K562 (cell line): ENCODE measurements around the gene NTF4. TPM values are rescaled to one million over a fixed set of nuclear protein-coding genes. Genes with fewer than 3 reads are reported as not detected.

Experiments used
- BMI1 ChIP-seq: fragments of 150-350 bp; IDR thresholded peaks from 2 replicates; pipeline ENCODE4 v1.6.1; 2014; ENCODE audit warnings: low read length
- FOXJ2 ChIP-seq: fragments of 200-800 bp; sonication (Bioruptor generic); IDR thresholded peaks from 2 replicates; pipeline ENCODE4 v1.6.1; 2016; ENCODE audit warnings: missing genetic modification characterization, missing compliant biosample characterization
- GABPB1 ChIP-seq: sonication (generic); formaldehyde crosslinking; IDR thresholded peaks from 2 replicates; pipeline ENCODE4 v1.8.0; 2022; ENCODE audit warnings: mild to moderate bottlenecking, missing genetic modification reagents
- GMEB1 ChIP-seq: fragments of 250-450 bp; sonication (Bioruptor Pico); IDR thresholded peaks from 2 replicates; pipeline ENCODE4 v1.4.0; 2020; ENCODE audit warnings: mild to moderate bottlenecking
- HEY1 ChIP-seq: fragments of 250-450 bp; sonication (Bioruptor Pico); IDR thresholded peaks from 2 replicates; pipeline ENCODE4 v1.5.0; 2020; ENCODE audit warnings: mild to moderate bottlenecking, moderate library complexity, borderline replicate concordance
- MXI1 ChIP-seq: IDR thresholded peaks from 2 replicates; pipeline ENCODE4 v1.6.1; 2011; ENCODE audit warnings: low read depth, mild to moderate bottlenecking, improper control_type of control experiment, low read length
- NCOA2 ChIP-seq, 2 experiments: fragments of 450-650 bp; IDR thresholded peaks; 2 replicates each; pipeline ENCODE4 v1.6.1; 2018; ENCODE audit warnings: mild to moderate bottlenecking in 2 of 2, moderate library complexity in 1 of 2; ENCODE audit not compliant: partially characterized antibody in 2 of 2
- NFXL1 ChIP-seq: fragments of 450-650 bp; formaldehyde crosslinking; IDR thresholded peaks from 2 replicates; pipeline ENCODE4 v1.4.0; 2021; ENCODE audit warnings: mild to moderate bottlenecking
- PHB ChIP-seq: fragments of 250-450 bp; sonication (Bioruptor Pico); IDR thresholded peaks from 2 replicates; pipeline ENCODE4 v1.5.0; 2021
- PHF8 ChIP-seq: fragments of 200-600 bp; sonication (generic); IDR thresholded peaks from 2 replicates; pipeline ENCODE4 v1.6.1; 2012; ENCODE audit warnings: mixed run types, mild to moderate bottlenecking, inconsistent platforms, low read length, moderate library complexity, borderline replicate concordance
- PPARD ChIP-seq: fragments of 250-450 bp; sonication (Bioruptor Pico); IDR thresholded peaks from 2 replicates; pipeline ENCODE4 v1.8.0; 2022; ENCODE audit warnings: inconsistent platforms, mild to moderate bottlenecking, moderate library complexity
- PTTG1 ChIP-seq: fragments of 450-650 bp; IDR thresholded peaks from 2 replicates; pipeline ENCODE4 v1.6.1; 2016; ENCODE audit warnings: low read depth, mild to moderate bottlenecking, missing genetic modification characterization, missing compliant biosample characterization
- RHOXF2B ChIP-seq: fragments of 250-450 bp; sonication (Bioruptor Pico); conservative IDR thresholded peaks from 2 replicates; pipeline ENCODE4 v1.5.1; 2021
- SRSF7 ChIP-seq: fragments of 200-400 bp; formaldehyde crosslinking; optimal IDR thresholded peaks from 2 replicates; pipeline ENCODE3; 2017; ENCODE audit warnings: mild to moderate bottlenecking, low read depth, low read length
- TEAD2 ChIP-seq: fragments of 450-650 bp; IDR thresholded peaks from 2 replicates; pipeline ENCODE4 v1.6.1; 2016; ENCODE audit warnings: missing genetic modification characterization, control low read depth, missing compliant biosample characterization
- THAP7 ChIP-seq: fragments of 250-450 bp; sonication (Bioruptor Pico); IDR thresholded peaks from 2 replicates; pipeline ENCODE4 v1.5.0; 2021
- U2AF2 ChIP-seq: fragments of 200-400 bp; formaldehyde crosslinking; optimal IDR thresholded peaks from 2 replicates; pipeline ENCODE3; 2017; ENCODE audit warnings: low read depth, mild to moderate bottlenecking, low read length
- ZBTB34 ChIP-seq: fragments of 250-450 bp; sonication (Bioruptor Pico); IDR thresholded peaks from 2 replicates; pipeline ENCODE4 v1.8.0; 2021; ENCODE audit warnings: mild to moderate bottlenecking, moderate library complexity
- ZHX1 ChIP-seq: fragments of 150-350 bp; conservative IDR thresholded peaks from 2 replicates; pipeline ENCODE4 v1.6.1; 2014; ENCODE audit warnings: low read length
- ZNF3 ChIP-seq: fragments of 250-450 bp; sonication (Bioruptor Pico); IDR thresholded peaks from 2 replicates; pipeline ENCODE4 v1.5.0; 2021; ENCODE audit warnings: mild to moderate bottlenecking, moderate library complexity
- ZNF311 ChIP-seq: fragments of 250-450 bp; sonication (Bioruptor Pico); IDR thresholded peaks from 2 replicates; pipeline ENCODE4 v1.4.0; 2020; ENCODE audit warnings: mild to moderate bottlenecking, moderate library complexity
- ZNF408 ChIP-seq: fragments of 250-450 bp; sonication (Bioruptor Pico); IDR thresholded peaks from 2 replicates; pipeline ENCODE4 v1.4.0; 2020; ENCODE audit warnings: low read depth, mild to moderate bottlenecking, moderate library complexity
- ZNF695 ChIP-seq: fragments of 450-650 bp; formaldehyde crosslinking; IDR thresholded peaks from 2 replicates; pipeline ENCODE4 v1.4.0; 2020; ENCODE audit warnings: mild to moderate bottlenecking, moderate library complexity
- polyA plus RNA-seq, 8 experiments: library from polyadenylated mRNA; depleted of rRNA in 4 of 8; stranded (reverse) in 5 of 8; unstranded in 3 of 8; fragments of >200 nt; fragmentation: Nextera tagmentation in 2 of 8; fragmentation: Illumina TruSeq in 1 of 8; extraction: Ambion mirVana in 2 of 8; extraction: Trizol in 1 of 8; gene quantifications; 2 replicates each; pipeline versions ENCODE4 v1.2.1 to v1.2.3, GENCODE V29; 2011 to 2014; ENCODE audit warnings: inconsistent platforms in 1 of 8, missing spikeins in 1 of 8
- total RNA-seq, 7 experiments: library from RNA; depleted of rRNA in 6 of 7; stranded (reverse); fragments of >200 nt in 6 of 7; fragmentation: Illumina TruSeq in 2 of 7; extraction: Trizol in 2 of 7; gene quantifications; 2 replicates each; pipeline versions ENCODE4 v1.2.1 to v1.2.3, GENCODE V29; 2011 to 2021; ENCODE audit warnings: low replicate concordance in 1 of 7

The NTF4 gene
- total and polyA plus RNA-seq, 9 of the 15 experiments (the other 6 are each of a cell fraction or from before 2014, with no cell fraction given) = not detected

GRCh38 chr19:49085020-49085867 is 20.6 kb upstream of the NTF4 start, which contains the start of gene SNRNP70 (continued):
- no peak for TF ChIP-seq ZNF408 (CRISPR knock-in tag)
- no peak for TF ChIP-seq BMI1
- no peak for TF ChIP-seq ZNF311 (CRISPR knock-in tag)
- no peak for TF ChIP-seq PTTG1
- no peak for TF ChIP-seq ZNF3
- TF ChIP-seq NFXL1 (CRISPR knock-in tag) = no peak
- no peak for TF ChIP-seq RHOXF2B
- peak; percentile 72; the same call in 1 of the 2 replicates for TF ChIP-seq THAP7 (CRISPR knock-in tag)
- TF ChIP-seq PHB (CRISPR knock-in tag) = 0 out of 2 replicates have a peak, but pooled peaks have one; percentile 28
- TF ChIP-seq TEAD2 (tag) = no peak
- no peak for TF ChIP-seq MXI1
- TF ChIP-seq HEY1 = no peak
- no peak for TF ChIP-seq ZBTB34 (CRISPR knock-in tag)
- no peak for TF ChIP-seq PPARD (CRISPR knock-in tag)
- TF ChIP-seq NCOA2 (IDR thresholded peaks at IDR 0.05; ENCODE audit: partially characterized antibody in 2 of 2) = no peak
- TF ChIP-seq FOXJ2 (tag) = no peak
- TF ChIP-seq GABPB1 (CRISPR knock-in tag) = peak; percentile 74
- peak; percentile 95 for TF ChIP-seq PHF8
- TF ChIP-seq U2AF2 = no peak
- TF ChIP-seq GMEB1 (CRISPR knock-in tag) = peak; percentile 62; the same call in 1 of the 2 replicates
- TF ChIP-seq ZHX1 = no peak
- TF ChIP-seq SRSF7 = no peak
- TF ChIP-seq ZNF695 = no peak
